OCI-LY1 (cell line): ENCODE data around the gene GVQW3.
A peak's percentile ranks its signal among the peaks of the same experiment; 100 is the strongest.

Experiments used
- H2AFZ ChIP-seq: fragments of 200-600 bp; sonication (generic), shearing (Covaris generic); 2 replicates; pipeline ENCODE4 v1.6.0; 2014; ENCODE audit warnings: antibody characterized with exemption, mild to moderate bottlenecking, low read length
- H3F3A ChIP-seq: fragments of 200-600 bp; sonication (generic), shearing (Covaris generic); 2 replicates; pipeline ENCODE4 v1.6.0; 2014; ENCODE audit warnings: mild to moderate bottlenecking, antibody characterized with exemption, low read length, moderate library complexity; ENCODE audit not compliant: insufficient read depth
- H3K27ac ChIP-seq: fragments of 200-600 bp; sonication (generic); 2 replicates; pipeline ENCODE4 v1.5.1; 2014; ENCODE audit warnings: low read length, mixed run types, mild to moderate bottlenecking, low read depth; ENCODE audit not compliant: poor library complexity, severe bottlenecking
- H3K27me3 ChIP-seq: fragments of 200-600 bp; sonication (generic); 2 replicates; pipeline ENCODE4 v1.6.0; 2014; ENCODE audit warnings: antibody characterized with exemption, mild to moderate bottlenecking, low read length, moderate library complexity; ENCODE audit not compliant: insufficient read depth
- H3K36me3 ChIP-seq: fragments of 200-600 bp; sonication (generic); 2 replicates; pipeline ENCODE4 v1.6.1; 2014; ENCODE audit warnings: mild to moderate bottlenecking, antibody characterized with exemption, low read length, moderate library complexity, mixed read lengths; ENCODE audit not compliant: insufficient read depth
- H3K4me1 ChIP-seq: fragments of 200-600 bp; sonication (generic); 2 replicates; pipeline ENCODE4 v1.5.1; 2014; ENCODE audit warnings: mild to moderate bottlenecking, low read length, moderate library complexity; ENCODE audit not compliant: insufficient read depth, severe bottlenecking
- H3K4me2 ChIP-seq: fragments of 200-600 bp; sonication (generic), shearing (Covaris generic); 2 replicates; pipeline ENCODE4 v1.6.1; 2014; ENCODE audit warnings: low read length
- H3K4me3 ChIP-seq: fragments of 200-600 bp; sonication (generic); 2 replicates; pipeline ENCODE4 v1.5.1; 2014; ENCODE audit warnings: low read length, low read depth, mild to moderate bottlenecking, mixed read lengths; ENCODE audit not compliant: poor library complexity, severe bottlenecking
- H3K79me2 ChIP-seq: fragments of 200-600 bp; shearing (Covaris generic); 2 replicates; pipeline ENCODE4 v1.6.1; 2016; ENCODE audit warnings: mixed run types, low read length, mixed read lengths; ENCODE audit not compliant: insufficient read depth
- H3K9ac ChIP-seq: fragments of 200-600 bp; sonication (generic), shearing (Covaris generic); 2 replicates; pipeline ENCODE4 v1.6.1; 2014; ENCODE audit warnings: mild to moderate bottlenecking, low read length, mixed read lengths
- H3K9me2 ChIP-seq: fragments of 200-600 bp; sonication (generic), shearing (Covaris generic); 2 replicates; pipeline ENCODE4 v1.6.1; 2014; ENCODE audit warnings: low read depth, mild to moderate bottlenecking, low read length, mixed read lengths
- H3K9me3 ChIP-seq: fragments of 200-600 bp; shearing (Covaris generic); 2 replicates; pipeline ENCODE4 v1.6.1; 2014; ENCODE audit warnings: low read length, mixed read lengths
- H4K20me1 ChIP-seq: fragments of 200-600 bp; sonication (generic), shearing (Covaris generic); 2 replicates; pipeline ENCODE4 v1.6.0; 2016; ENCODE audit warnings: mild to moderate bottlenecking, low read length; ENCODE audit not compliant: insufficient read depth
- EZH2 ChIP-seq: fragments of 200-600 bp; sonication (generic), shearing (Covaris generic); IDR thresholded peaks from 2 replicates; pipeline ENCODE4 v1.8.0; 2017; ENCODE audit warnings: borderline replicate concordance, mixed run types, mild to moderate bottlenecking, antibody characterized with exemption, low read length, moderate library complexity, mixed read lengths
- TF ChIP-seq, protein P1 (sequence below): fragments of 200-600 bp; sonication (generic), shearing (Covaris generic); IDR thresholded peaks from 2 replicates; pipeline ENCODE4 v1.5.1; 2017; ENCODE audit warnings: mild to moderate bottlenecking, antibody characterized with exemption, low read length, moderate library complexity, mixed read lengths

GVQW3 gene

DNA sequence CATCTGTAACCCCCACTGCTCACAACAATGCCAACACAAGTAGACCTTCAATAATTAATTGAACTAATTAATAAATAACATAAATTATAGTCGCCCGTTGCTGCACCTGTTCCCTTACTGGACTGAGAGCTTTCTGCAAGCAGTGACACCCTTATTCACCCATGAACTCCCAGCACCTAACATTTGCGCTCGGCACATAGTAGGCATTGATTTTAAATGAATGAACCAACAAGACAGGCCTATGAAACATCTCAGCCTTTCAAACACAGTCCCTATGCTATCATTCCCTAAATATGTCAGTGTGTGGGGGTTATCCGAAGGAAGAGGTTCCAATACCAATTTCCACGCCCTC lies 1.3 kb upstream of the GVQW3 start:
- H3K27me3 ChIP-seq: no peaks in the 10 kb centered on the region
- H3K79me2 ChIP-seq: peaks cover 56% of the 10 kb centered on the region
- peak overlapping the region; percentile 100 for H3K4me2 ChIP-seq
- no peak overlapping the region for H3K27ac ChIP-seq
- H3K9ac ChIP-seq: peak overlapping the region; percentile 95
- no peak for TF ChIP-seq EZH2
- TF ChIP-seq, protein P1, sequence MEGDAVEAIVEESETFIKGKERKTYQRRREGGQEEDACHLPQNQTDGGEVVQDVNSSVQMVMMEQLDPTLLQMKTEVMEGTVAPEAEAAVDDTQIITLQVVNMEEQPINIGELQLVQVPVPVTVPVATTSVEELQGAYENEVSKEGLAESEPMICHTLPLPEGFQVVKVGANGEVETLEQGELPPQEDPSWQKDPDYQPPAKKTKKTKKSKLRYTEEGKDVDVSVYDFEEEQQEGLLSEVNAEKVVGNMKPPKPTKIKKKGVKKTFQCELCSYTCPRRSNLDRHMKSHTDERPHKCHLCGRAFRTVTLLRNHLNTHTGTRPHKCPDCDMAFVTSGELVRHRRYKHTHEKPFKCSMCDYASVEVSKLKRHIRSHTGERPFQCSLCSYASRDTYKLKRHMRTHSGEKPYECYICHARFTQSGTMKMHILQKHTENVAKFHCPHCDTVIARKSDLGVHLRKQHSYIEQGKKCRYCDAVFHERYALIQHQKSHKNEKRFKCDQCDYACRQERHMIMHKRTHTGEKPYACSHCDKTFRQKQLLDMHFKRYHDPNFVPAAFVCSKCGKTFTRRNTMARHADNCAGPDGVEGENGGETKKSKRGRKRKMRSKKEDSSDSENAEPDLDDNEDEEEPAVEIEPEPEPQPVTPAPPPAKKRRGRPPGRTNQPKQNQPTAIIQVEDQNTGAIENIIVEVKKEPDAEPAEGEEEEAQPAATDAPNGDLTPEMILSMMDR: no peak
- no peaks in the 10 kb centered on the region for H3K9me3 ChIP-seq
- H3K4me1 ChIP-seq: peaks cover 63% of the 10 kb centered on the region
- no peak overlapping the region for H2AFZ ChIP-seq
- no peaks in the 10 kb centered on the region for H3F3A ChIP-seq
- no peaks in the 10 kb centered on the region for H3K9me2 ChIP-seq
- no peaks in the 10 kb centered on the region; the same call in 1 of the 2 replicates for H3K36me3 ChIP-seq
- H3K4me3 ChIP-seq: peak overlapping the region; percentile 98
- no peaks in the 10 kb centered on the region for H4K20me1 ChIP-seq

DNA sequence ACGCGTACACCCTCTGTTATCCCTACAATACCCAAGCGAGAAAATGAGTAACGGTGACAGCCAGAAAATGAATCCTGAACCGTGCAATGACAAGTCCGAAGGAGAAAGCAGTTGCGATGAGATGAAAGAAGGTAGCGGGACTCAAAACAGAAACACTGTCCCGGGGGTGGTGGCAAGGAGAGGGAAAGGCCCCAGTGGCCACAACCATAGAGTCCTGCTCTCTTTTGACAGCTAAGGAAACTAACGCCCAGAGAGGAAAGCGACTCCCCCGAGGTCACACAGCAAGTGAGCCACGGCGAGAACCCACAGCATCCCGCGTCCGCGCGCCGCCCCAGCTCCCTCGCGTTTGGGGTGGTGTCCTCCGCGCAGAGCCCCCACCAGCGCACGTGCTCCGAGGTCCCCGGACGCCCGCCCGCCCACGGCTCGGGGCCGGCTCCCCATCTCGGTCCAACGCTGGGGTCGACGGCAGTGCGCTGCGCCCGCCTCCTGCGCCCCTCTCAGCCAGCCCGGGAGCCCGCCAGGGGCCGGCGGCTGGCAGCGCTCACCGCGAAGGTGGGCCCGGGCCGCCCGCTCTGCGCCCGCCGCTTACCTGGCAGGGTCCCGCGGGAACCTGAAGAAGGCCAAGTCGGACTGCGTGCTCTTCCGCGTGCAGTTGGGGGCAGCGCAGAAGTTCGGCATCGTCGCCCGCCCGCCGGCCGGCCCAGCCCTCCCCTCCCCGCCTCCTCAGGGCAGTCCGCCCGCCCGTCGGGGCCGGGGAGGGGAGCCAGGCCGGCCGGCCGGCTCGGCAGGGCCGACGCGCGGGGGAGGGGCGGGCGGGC lies 755 bp upstream of the GVQW3 start:
- Histone ChIP-seq H3K27me3 (no peaks in the 10 kb centered on the region), H3K4me2 (peak overlapping the region; percentile 100), H3K79me2 (peaks cover 50% of the 10 kb centered on the region), H3K4me3 (peak overlapping the region; percentile 98), H3K4me1 (peaks cover 57% of the 10 kb centered on the region), H3F3A (no peaks in the 10 kb centered on the region), H3K9ac (peak overlapping the region; percentile 95), H3K36me3 (no peaks in the 10 kb centered on the region; the same call in 1 of the 2 replicates), H3K9me3 (no peaks in the 10 kb centered on the region), H3K9me2 (no peaks in the 10 kb centered on the region), H3K27ac (peak overlapping the region; percentile 20), H2AFZ (no peak overlapping the region), H4K20me1 (no peaks in the 10 kb centered on the region)
- no peak for TF ChIP-seq EZH2
- TF ChIP-seq, protein P1: no peak

DNA sequence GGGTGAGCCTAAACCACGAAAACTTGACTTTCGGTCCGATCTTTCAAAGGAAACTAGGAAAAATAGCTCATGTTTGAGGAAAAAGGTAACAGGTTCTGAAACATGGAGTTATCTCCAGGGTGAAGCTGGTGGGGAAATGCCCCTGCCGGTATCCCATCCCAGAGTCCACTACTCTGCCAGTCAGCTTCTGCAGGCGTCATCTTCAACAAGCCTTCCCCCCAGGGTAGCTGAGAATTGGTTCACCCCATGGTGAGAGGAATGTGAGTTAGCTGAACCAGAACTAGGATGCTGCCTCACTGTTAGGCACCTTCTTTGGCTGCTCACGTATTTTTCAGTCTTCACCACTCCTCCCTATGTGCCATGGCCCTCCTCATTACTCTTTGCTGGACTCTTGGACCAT lies 1.1 kb downstream of the GVQW3 start:
- Histone ChIP-seq H3K9ac (peak overlapping the region; percentile 83; the same call in 1 of the 2 replicates), H2AFZ (no peak overlapping the region), H3K79me2 (peaks cover 33% of the 10 kb centered on the region), H3K27me3 (no peaks in the 10 kb centered on the region), H4K20me1 (no peaks in the 10 kb centered on the region), H3K9me2 (no peaks in the 10 kb centered on the region), H3K4me2 (peak overlapping the region; percentile 97), H3K4me1 (peaks cover 40% of the 10 kb centered on the region), H3K4me3 (peak overlapping the region; percentile 98), H3K27ac (no peak overlapping the region), H3K36me3 (no peaks in the 10 kb centered on the region; the same call in 1 of the 2 replicates), H3F3A (no peaks in the 10 kb centered on the region), H3K9me3 (no peaks in the 10 kb centered on the region)
- TF ChIP-seq EZH2: no peak
- TF ChIP-seq, protein P1: no peak
